DND-41 (cell line): ENCODE results near the gene CARD10.

ENCODE experiments used
- ATAC-seq: fragments of 200-7000 bp; cut with Tn5 transposase; 3 replicates; pipeline ENCODE4 v1.9.1; 2021; ENCODE audit warnings: low read depth; ENCODE audit not compliant: insufficient read depth
- DNase-seq: peaks from one replicate; pipeline ENCODE4 v3.0.0-alpha.2; 2020
- H2AFZ ChIP-seq: 2 replicates; pipeline ENCODE4 v1.6.0; 2012; ENCODE audit warnings: low read depth, low read length
- H3K27ac ChIP-seq: 2 replicates; pipeline ENCODE4 v1.5.1; 2012; ENCODE audit warnings: low read length, inconsistent platforms
- H3K27me3 ChIP-seq: fragments of 200-600 bp; sonication (generic); 2 replicates; pipeline ENCODE4 v1.6.0; 2012; ENCODE audit warnings: low read length, mild to moderate bottlenecking, inconsistent platforms; ENCODE audit not compliant: insufficient read depth, poor library complexity
- H3K36me3 ChIP-seq: 2 replicates; pipeline ENCODE4 v1.5.1; 2012; ENCODE audit warnings: low read length, inconsistent platforms; ENCODE audit not compliant: insufficient read depth
- H3K4me1 ChIP-seq: 2 replicates; pipeline ENCODE4 v1.5.1; 2012; ENCODE audit warnings: mild to moderate bottlenecking, low read length; ENCODE audit not compliant: insufficient read depth
- H3K4me2 ChIP-seq: 2 replicates; pipeline ENCODE4 v1.6.0; 2012; ENCODE audit warnings: mild to moderate bottlenecking, moderate library complexity, low read length, inconsistent platforms; ENCODE audit not compliant: insufficient read depth
- H3K4me3 ChIP-seq, 2 experiments: fragments of 200-600 bp in 1 of 2; shearing (Covaris generic) in 1 of 2; 2 replicates each; pipeline ENCODE4 v1.5.1; 2012 to 2016; ENCODE audit warnings: inconsistent platforms in 2 of 2, low read length in 2 of 2, mild to moderate bottlenecking in 2 of 2, low read depth in 1 of 2, moderate library complexity in 1 of 2
- H3K79me2 ChIP-seq: 2 replicates; pipeline ENCODE4 v1.6.0; 2012; ENCODE audit warnings: low read length, inconsistent platforms; ENCODE audit not compliant: insufficient read depth
- H3K9ac ChIP-seq: 2 replicates; pipeline ENCODE4 v1.6.0; 2012; ENCODE audit warnings: low read depth, mild to moderate bottlenecking, inconsistent platforms, low read length, moderate library complexity
- H3K9me3 ChIP-seq: 2 replicates; pipeline ENCODE4 v1.5.1; 2012; ENCODE audit warnings: low read length, moderate library complexity, mild to moderate bottlenecking, inconsistent platforms; ENCODE audit not compliant: insufficient read depth, severe bottlenecking
- H4K20me1 ChIP-seq: 2 replicates; pipeline ENCODE4 v1.6.0; 2012; ENCODE audit warnings: low read length; ENCODE audit not compliant: insufficient read depth
- CTCF ChIP-seq: IDR thresholded peaks from 2 replicates; pipeline ENCODE4 v1.5.1; 2012; ENCODE audit warnings: borderline replicate concordance, low read length, moderate library complexity, mild to moderate bottlenecking; ENCODE audit not compliant: poor library complexity, severe bottlenecking; ENCODE audit errors: extremely low read depth
- EZH2 ChIP-seq: IDR thresholded peaks from 3 replicates; pipeline ENCODE4 v1.6.1; 2012; ENCODE audit warnings: borderline replicate concordance, low read depth, mild to moderate bottlenecking, moderate library complexity, low read length, inconsistent platforms; ENCODE audit not compliant: severe bottlenecking

The CARD10 gene

DNA sequence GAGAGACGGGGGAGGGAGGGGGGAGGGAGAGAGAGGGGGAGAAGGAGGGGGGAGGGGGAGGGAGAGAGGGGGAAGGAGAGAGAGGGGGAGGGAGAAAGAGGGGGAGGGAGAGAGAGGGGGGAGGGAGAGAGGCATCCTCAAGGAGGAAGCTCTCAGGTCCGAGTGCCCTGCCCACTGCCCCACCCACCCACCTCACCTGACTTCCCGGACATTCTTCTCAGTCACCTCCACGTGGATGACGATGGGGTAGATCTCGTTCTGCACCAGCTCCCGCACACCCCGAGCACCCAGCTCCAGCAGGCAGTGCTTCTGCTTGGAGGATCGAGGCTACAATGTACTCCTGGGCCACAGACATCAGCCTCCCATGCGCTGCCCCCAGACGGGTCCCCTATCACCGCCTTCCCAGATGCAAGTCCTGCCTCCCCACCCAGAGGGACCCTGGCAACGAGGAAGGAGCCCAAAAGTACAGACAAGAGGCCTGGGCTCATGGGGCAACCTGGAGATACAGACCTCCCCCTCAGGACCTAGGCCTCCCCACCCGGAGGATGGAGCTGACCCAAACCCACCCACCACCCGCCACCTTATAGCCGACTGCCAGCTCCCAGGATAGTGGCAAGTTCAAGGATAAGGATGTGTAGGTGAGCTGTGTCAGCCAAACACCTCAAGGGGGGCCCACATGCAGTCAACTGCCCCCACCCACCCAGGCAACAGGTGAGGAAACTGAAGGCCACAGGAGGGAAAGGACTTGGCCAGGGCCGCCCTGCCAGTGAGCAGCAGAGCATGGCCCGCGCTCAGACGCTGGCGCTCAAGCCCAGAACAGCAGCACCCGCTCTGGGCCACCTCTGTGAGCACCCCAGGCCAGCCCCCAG lies 27.4 kb downstream of the CARD10 start:
- no peaks in the 10 kb centered on the region for H3K27me3 ChIP-seq
- H3K4me2 ChIP-seq = no peak overlapping the region
- no peaks in the 10 kb centered on the region for H3K36me3 ChIP-seq
- DNase-seq = no peak
- no peak overlapping the region for H2AFZ ChIP-seq
- no peak for ATAC-seq
- no peak overlapping the region for H3K27ac ChIP-seq
- H3K9ac ChIP-seq = no peak overlapping the region
- no peak overlapping the region for H3K4me3 ChIP-seq
- H3K79me2 ChIP-seq = peaks cover 1% of the 10 kb centered on the region; the same call in 1 of the 2 replicates
- TF ChIP-seq CTCF (no peak), EZH2 (no peak)
- H4K20me1 ChIP-seq = 0 out of 2 replicates have a peak, but pooled peaks cover 6% of the 10 kb centered on the region
- H3K9me3 ChIP-seq = no peaks in the 10 kb centered on the region
- peaks cover 2% of the 10 kb centered on the region for H3K4me1 ChIP-seq

DNA sequence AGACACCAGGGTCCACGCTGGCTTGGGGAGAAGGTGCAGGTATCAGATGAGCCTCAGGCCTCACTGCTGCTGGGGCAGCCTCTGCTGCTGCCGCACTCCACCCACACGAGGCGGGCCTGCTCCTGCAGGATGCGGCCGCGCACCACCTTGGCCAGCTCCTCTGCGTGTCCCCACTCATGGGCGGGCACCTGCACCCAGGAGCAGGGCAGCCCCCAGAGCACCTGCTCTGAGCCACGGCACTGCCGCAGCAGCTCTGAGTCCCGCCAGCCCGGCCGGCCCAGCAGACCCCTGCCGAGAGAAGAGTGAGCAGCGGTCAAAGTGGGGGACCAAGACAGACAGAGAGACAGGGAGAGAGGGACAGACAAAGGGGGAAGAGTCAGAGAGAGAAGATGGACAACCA lies 28.1 kb downstream of the CARD10 start:
- DNase-seq (no peak), ATAC-seq (no peak)
- H3K4me2 ChIP-seq = no peak overlapping the region
- no peak overlapping the region for H3K27ac ChIP-seq
- peaks cover under 1% of the 10 kb centered on the region for H3K27me3 ChIP-seq
- no peak overlapping the region for H2AFZ ChIP-seq
- H4K20me1 ChIP-seq = 0 out of 2 replicates have a peak, but pooled peaks cover 6% of the 10 kb centered on the region
- peaks cover 8% of the 10 kb centered on the region for H3K79me2 ChIP-seq
- H3K4me3 ChIP-seq = no peak overlapping the region
- no peak overlapping the region for H3K9ac ChIP-seq
- H3K36me3 ChIP-seq = no peaks in the 10 kb centered on the region
- no peak for TF ChIP-seq EZH2
- no peak for TF ChIP-seq CTCF
- no peaks in the 10 kb centered on the region for H3K9me3 ChIP-seq
- peaks cover 9% of the 10 kb centered on the region for H3K4me1 ChIP-seq

DNA sequence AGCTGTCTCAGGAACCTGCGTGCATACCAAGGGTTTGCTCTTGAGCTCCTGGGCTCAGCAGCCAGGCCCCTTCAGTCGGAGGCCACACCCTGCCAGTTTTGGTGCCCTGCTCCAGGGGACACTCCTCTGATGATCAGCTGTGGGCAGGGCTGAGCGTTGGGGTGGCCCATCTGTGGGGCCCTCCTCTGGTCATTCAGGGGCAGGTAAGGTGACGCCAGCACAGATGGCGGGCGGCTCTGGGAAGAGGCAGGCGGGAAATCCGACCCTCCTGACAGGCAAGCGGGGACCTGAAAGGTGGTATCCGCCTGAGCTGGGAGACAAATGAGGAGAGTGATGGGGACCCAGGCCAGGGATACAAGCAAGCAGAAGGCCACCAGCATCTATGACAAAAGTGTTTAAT lies 29.2 kb downstream of the CARD10 start:
- Histone ChIP-seq H3K27ac (no peak overlapping the region), H3K4me2 (no peak overlapping the region), H2AFZ (no peak overlapping the region), H3K27me3 (peaks cover 7% of the 10 kb centered on the region), H3K4me1 (peaks cover 13% of the 10 kb centered on the region), H3K9ac (no peak overlapping the region), H3K36me3 (no peaks in the 10 kb centered on the region), H3K79me2 (peaks cover 19% of the 10 kb centered on the region), H4K20me1 (0 out of 2 replicates have a peak, but pooled peaks cover 6% of the 10 kb centered on the region), H3K4me3 (no peak overlapping the region), H3K9me3 (no peaks in the 10 kb centered on the region)
- TF ChIP-seq CTCF = no peak
- TF ChIP-seq EZH2 = no peak
- ATAC-seq = no peak
- DNase-seq = no peak
